ENCODE data around the gene HUWE1. TPM values are rescaled to one million over a fixed set of nuclear protein-coding genes. Genes with fewer than 3 reads are reported as not detected.

The HUWE1 gene
- total and polyA plus RNA-seq, 2 experiments from 2014 or later: 61.2 to 225 TPM

GRCh38 chrX:53660004-53660403, 26.5 kb downstream of the HUWE1 start:
- Mint-ChIP-seq H3K9me3 (no peaks in the 10 kb centered on the region), H3K4me1 (no peaks in the 10 kb centered on the region; the same call in 2 of the 3 replicates), H3K36me3 (ENCODE audit: low read depth) (peaks cover 35% of the 10 kb centered on the region), H3K4me3 (no peak overlapping the region), H3K27me3 (ENCODE audit: insufficient read depth, low read depth, poor library complexity) (no peaks in the 10 kb centered on the region), H3K27ac (no peak overlapping the region)
- no peaks in the 10 kb centered on the region for H3K9me2 ChIP-seq (ENCODE audit: insufficient read depth)
- H2AFZ ChIP-seq: no peak overlapping the region
- no peak overlapping the region for H3K27ac ChIP-seq (ENCODE audit: low read depth)
- H3K27me3 ChIP-seq (ENCODE audit: insufficient read depth): no peaks in the 10 kb centered on the region
- H3K4me3 ChIP-seq: no peak overlapping the region
- DNase-seq (ENCODE audit: low spot score) (no peak), ATAC-seq (no peak)
- H3K36me3 ChIP-seq (ENCODE audit: insufficient read depth): no peaks in the 10 kb centered on the region; the same call in 1 of the 2 replicates
- H3K4me2 ChIP-seq: no peak overlapping the region
- H3K4me1 ChIP-seq (ENCODE audit: insufficient read depth): no peaks in the 10 kb centered on the region
- peaks cover 10% of the 10 kb centered on the region; the same call in 1 of the 2 replicates for H4K20me1 ChIP-seq (replicated peaks; ENCODE audit: insufficient read depth)
- peaks cover 99% of the 10 kb centered on the region for H3K79me2 ChIP-seq (replicated peaks; ENCODE audit: insufficient read depth)
- TF ChIP-seq CREB1 (CRISPR knock-in tag; IDR thresholded peaks at IDR 0.05; ENCODE audit: low read depth): no peak
- no peak for TF ChIP-seq EZH2phosphoT487 (IDR thresholded peaks at IDR 0.05; ENCODE audit: unreplicated experiment)
- TF ChIP-seq EZH2 (IDR thresholded peaks at IDR 0.05; ENCODE audit: low read depth, unreplicated experiment): no peak
- no peak for TF ChIP-seq ZNF462 (CRISPR knock-in tag; IDR thresholded peaks at IDR 0.05)
- no peak for TF ChIP-seq ZNF331 (CRISPR knock-in tag; IDR thresholded peaks at IDR 0.05; ENCODE audit: low read depth)
- no peak for TF ChIP-seq ETS1 (IDR thresholded peaks at IDR 0.05)
- TF ChIP-seq CTCF (conservative IDR thresholded peaks at IDR 0.05; ENCODE audit: low read depth in 2 of 2): no peak
- no peak for TF ChIP-seq POLR2AphosphoS5 (IDR thresholded peaks at IDR 0.05; ENCODE audit: low read depth)
- TF ChIP-seq JUNB (IDR thresholded peaks at IDR 0.05; ENCODE audit: unreplicated experiment): no peak
- TF ChIP-seq ZNF114 (CRISPR knock-in tag; IDR thresholded peaks at IDR 0.05): no peak
- no peak for TF ChIP-seq NANOG (IDR thresholded peaks at IDR 0.05; ENCODE audit: borderline replicate concordance)
- no peak for TF ChIP-seq REST (IDR thresholded peaks at IDR 0.05; ENCODE audit: unreplicated experiment)
- TF ChIP-seq STAT1 (IDR thresholded peaks at IDR 0.05; ENCODE audit: unreplicated experiment): no peak
- H3F3A ChIP-seq (replicated peaks; ENCODE audit: low read depth): no peaks in the 10 kb centered on the region

Data from GM23338 (cell line).